Activated CD8-positive, alpha-beta memory T cell treated with anti-CD3 and anti-CD28 coated beads for 1 hour (primary cell): Measurements from ENCODE around the gene RIC8B.

Source experiments
- DNase-seq, 2 donors: peaks; one replicate each; pipeline ENCODE4 v3.0.0-alpha.2; 2020; ENCODE audit warnings: low read depth in 1 of 2; ENCODE audit errors: extremely low read depth in 1 of 2

RIC8B gene

GRCh38 chr12:106866426-106867080 is 92.1 kb downstream of the RIC8B start:
- DNase-seq = no peak

- DNase-seq = no peak
Measured at GRCh38 chr12:106867651-106868050, 93.2 kb downstream of the RIC8B start.

- DNase-seq = no peak
Measured at GRCh38 chr12:106868982-106869700, 94.7 kb downstream of the RIC8B start.

- DNase-seq = no peak
Measured at GRCh38 chr12:106870116-106870515, 95.6 kb downstream of the RIC8B start.

GRCh38 chr12:106871477-106871876 is 97.0 kb downstream of the RIC8B start:
- DNase-seq = no peak

- DNase-seq = no peak
Measured at GRCh38 chr12:106873983-106874382, 99.5 kb downstream of the RIC8B start.

GRCh38 chr12:106878804-106879203 is 104.3 kb downstream of the RIC8B start:
- no peak for DNase-seq

GRCh38 chr12:106879612-106880011 is 105.1 kb downstream of the RIC8B start:
- DNase-seq = no peak

- DNase-seq = no peak
Measured at GRCh38 chr12:106883426-106883825, 108.9 kb downstream of the RIC8B start.

GRCh38 chr12:106885026-106885425 is 110.5 kb downstream of the RIC8B start:
- no peak for DNase-seq

- no peak for DNase-seq
Measured at GRCh38 chr12:106885541-106886249, 111.2 kb downstream of the RIC8B start.

- DNase-seq = no peak
Measured at GRCh38 chr12:106886932-106887331, 112.5 kb downstream of the RIC8B start.

GRCh38 chr12:106888348-106888970 is 114.0 kb downstream of the RIC8B start:
- no peak for DNase-seq

- no peak for DNase-seq
Measured at GRCh38 chr12:106889326-106889725, 114.8 kb downstream of the RIC8B start.

- no peak for DNase-seq
Measured at GRCh38 chr12:106889950-106890626, 115.6 kb downstream of the RIC8B start.

GRCh38 chr12:106892075-106892474 is 117.6 kb downstream of the RIC8B start:
- DNase-seq = no peak

GRCh38 chr12:106893451-106893850 is 119.0 kb downstream of the RIC8B start:
- DNase-seq = no peak

GRCh38 chr12:106894774-106895173 is 120.3 kb downstream of the RIC8B start:
- no peak for DNase-seq

- no peak for DNase-seq
Measured at GRCh38 chr12:106896603-106897002, 122.1 kb downstream of the RIC8B start.

GRCh38 chr12:106897082-106897481 is 122.6 kb downstream of the RIC8B start:
- no peak for DNase-seq
